GM23248 (cell line): ENCODE data around the gene ANKH. TPM values are rescaled to one million over a fixed set of nuclear protein-coding genes. Genes with fewer than 3 reads are reported as not detected.
A peak's percentile ranks its signal among the peaks of the same experiment; 100 is the strongest.

Source experiments
- DNase-seq: peaks from one replicate; pipeline ENCODE4 v3.0.0-alpha.2; 2015
- H2AFZ ChIP-seq: fragments of 200-600 bp; sonication (generic); 2 replicates; pipeline ENCODE4 v1.6.1; 2016; ENCODE audit warnings: antibody characterized with exemption
- H3F3A ChIP-seq: fragments of 200-600 bp; sonication (generic); 2 replicates; pipeline ENCODE4 v1.6.1; 2016; ENCODE audit warnings: mild to moderate bottlenecking, antibody characterized with exemption, mixed run types; ENCODE audit not compliant: insufficient read depth
- H3K27ac ChIP-seq: fragments of 200-600 bp; sonication (generic); 2 replicates; pipeline ENCODE4 v1.5.1; 2016; ENCODE audit warnings: mild to moderate bottlenecking
- H3K27me3 ChIP-seq: fragments of 200-600 bp; sonication (generic); replicated peaks from 2 replicates; pipeline ENCODE4 v1.6.1; 2016; ENCODE audit warnings: mild to moderate bottlenecking; ENCODE audit not compliant: insufficient read depth
- H3K36me3 ChIP-seq: fragments of 200-600 bp; sonication (generic); 2 replicates; pipeline ENCODE4 v1.6.1; 2016; ENCODE audit warnings: low read depth, mild to moderate bottlenecking
- H3K4me1 ChIP-seq: fragments of 200-600 bp; sonication (generic); 2 replicates; pipeline ENCODE4 v1.6.1; 2016; ENCODE audit warnings: mild to moderate bottlenecking; ENCODE audit not compliant: insufficient read depth
- H3K4me2 ChIP-seq: fragments of 200-600 bp; sonication (generic); one replicate; pipeline ENCODE4 v1.6.1; 2016; ENCODE audit warnings: mild to moderate bottlenecking; ENCODE audit not compliant: unreplicated experiment
- H3K4me3 ChIP-seq: fragments of 200-600 bp; sonication (generic); 2 replicates; pipeline ENCODE4 v1.5.1; 2016; ENCODE audit warnings: mild to moderate bottlenecking
- H3K79me2 ChIP-seq: fragments of 200-600 bp; sonication (generic); 2 replicates; pipeline ENCODE4 v1.6.1; 2016; ENCODE audit warnings: mild to moderate bottlenecking; ENCODE audit not compliant: insufficient read depth
- H3K9ac ChIP-seq: fragments of 200-600 bp; sonication (generic); 2 replicates; pipeline ENCODE4 v1.6.1; 2016; ENCODE audit warnings: mild to moderate bottlenecking
- H3K9me2 ChIP-seq: fragments of 200-600 bp; sonication (generic); 2 replicates; pipeline ENCODE4 v1.6.1; 2016; ENCODE audit warnings: mixed run types, mild to moderate bottlenecking, moderate library complexity; ENCODE audit not compliant: insufficient read depth
- H3K9me3 ChIP-seq: fragments of 200-600 bp; sonication (generic); one replicate; pipeline ENCODE4 v1.6.1; 2017; ENCODE audit warnings: low read depth
- H4K20me1 ChIP-seq: fragments of 200-600 bp; sonication (generic); 2 replicates; pipeline ENCODE4 v1.6.0; 2016; ENCODE audit not compliant: insufficient read depth
- EZH2 ChIP-seq: fragments of 200-600 bp; sonication (generic); IDR thresholded peaks from 2 replicates; pipeline ENCODE4 v1.6.1; 2018; ENCODE audit warnings: antibody characterized with exemption, mild to moderate bottlenecking; ENCODE audit not compliant: insufficient read depth, poor library complexity, severe bottlenecking
- EZH2phosphoT487 ChIP-seq: fragments of 200-600 bp; sonication (generic); IDR thresholded peaks from 2 replicates; pipeline ENCODE4 v1.6.1; 2018; ENCODE audit warnings: antibody characterized with exemption, moderate library complexity, mild to moderate bottlenecking, low read depth; ENCODE audit not compliant: insufficient read depth
- WGBS, 2 experiments: methylation state at CpG; one replicate each; pipeline ENCODE4 v1.1.6; 2015 to 2017; ENCODE audit warnings: low lambda C conversion rate in 2 of 2, low coverage in 1 of 2; ENCODE audit errors: missing lambda C conversion rate in 2 of 2; 5-methylcytosine and 5-hydroxymethylcytosine counted together
- in situ Hi-C: fragments of 300-500 bp; cut with MboI; formaldehyde crosslinking; loops from 2 replicates; pipeline ENCODE4 v1.15.0; 2020
- polyA plus RNA-seq: library from polyadenylated mRNA; unstranded; fragments of >200 nt; fragmentation: Nextera tagmentation; extraction: Ambion mirVana; gene quantifications from 2 replicates; pipeline ENCODE4 v1.2.1, GENCODE V29; 2016
- total RNA-seq: library from RNA; depleted of rRNA; stranded (reverse); fragments of >200 nt; shearing (Covaris generic); gene quantifications from 2 replicates; pipeline ENCODE4 v1.2.3, GENCODE V29; 2014

The ANKH gene
- total and polyA plus RNA-seq, 2 experiments from 2014 or later = 45.9 to 47.6 TPM

GRCh38 chr5:14662721-14663260 is 208.8 kb downstream of the ANKH start:
- TF ChIP-seq EZH2 = no peak
- no peak for TF ChIP-seq EZH2phosphoT487
- peak overlapping the region; percentile 82; the same call in 1 of the 2 replicates for H3K4me3 ChIP-seq

GRCh38 chr5:14660833-14661232 is 210.7 kb downstream of the ANKH start:
- in situ Hi-C loops = no loop called here
- WGBS, 2 experiments = 40 to 45% methylated on average over 2 of the region's 2 CpGs
- Histone ChIP-seq H3K36me3 (no peaks in the 10 kb centered on the region), H3F3A (peaks cover 32% of the 10 kb centered on the region), H3K4me2 (no peak overlapping the region), H3K27ac (peak overlapping the region; percentile 39; the same call in 1 of the 2 replicates), H3K4me3 (no peak overlapping the region), H3K9me3 (no peaks in the 10 kb centered on the region), H2AFZ (no peak overlapping the region), H3K4me1 (peaks cover 27% of the 10 kb centered on the region), H3K79me2 (peaks cover 26% of the 10 kb centered on the region), H4K20me1 (no peaks in the 10 kb centered on the region; the same call in 1 of the 2 replicates), H3K27me3 (no peaks in the 10 kb centered on the region), H3K9me2 (no peaks in the 10 kb centered on the region), H3K9ac (no peak overlapping the region)
- DNase-seq = no peak
- no peak for TF ChIP-seq EZH2
- TF ChIP-seq EZH2phosphoT487 = no peak

More at GRCh38 chr5:14662721-14663260, 208.8 kb downstream of the ANKH start:
- H3K9ac ChIP-seq = no peak overlapping the region
- H3K79me2 ChIP-seq = peaks cover 46% of the 10 kb centered on the region
- H3K27me3 ChIP-seq = no peaks in the 10 kb centered on the region
- H3K27ac ChIP-seq = no peak overlapping the region
- WGBS, 2 experiments = 91 to 92% methylated on average over 7 of the region's 7 CpGs
- no peaks in the 10 kb centered on the region for H3K36me3 ChIP-seq
- H3K4me1 ChIP-seq = peaks cover 40% of the 10 kb centered on the region
- DNase-seq = no peak
- H4K20me1 ChIP-seq = no peaks in the 10 kb centered on the region; the same call in 1 of the 2 replicates
- in situ Hi-C loops = no loop called here
- H3K4me2 ChIP-seq = peak overlapping the region; percentile 88
- no peaks in the 10 kb centered on the region for H3K9me3 ChIP-seq
- peaks cover 32% of the 10 kb centered on the region for H3F3A ChIP-seq
- H2AFZ ChIP-seq = no peak overlapping the region
- H3K9me2 ChIP-seq = no peaks in the 10 kb centered on the region

GRCh38 chr5:14659821-14660607 is 211.6 kb downstream of the ANKH start:
- H3K4me1 ChIP-seq = peaks cover 24% of the 10 kb centered on the region
- no peaks in the 10 kb centered on the region for H3K9me2 ChIP-seq
- no peak overlapping the region for H2AFZ ChIP-seq
- H3K4me2 ChIP-seq = peak overlapping the region; percentile 51
- H3K27ac ChIP-seq = peak overlapping the region; percentile 39
- no peak overlapping the region for H3K9ac ChIP-seq
- peak; percentile 88 for DNase-seq
- in situ Hi-C loops = no loop called here
- no peaks in the 10 kb centered on the region for H4K20me1 ChIP-seq
- no peaks in the 10 kb centered on the region for H3K27me3 ChIP-seq
- TF ChIP-seq EZH2phosphoT487 = no peak
- no peak for TF ChIP-seq EZH2
- WGBS, 2 experiments = 61 to 76% methylated on average over 3 of the region's 3 CpGs
- no peaks in the 10 kb centered on the region for H3K9me3 ChIP-seq
- H3K79me2 ChIP-seq = peaks cover 18% of the 10 kb centered on the region
- H3F3A ChIP-seq = peaks cover 32% of the 10 kb centered on the region
- no peaks in the 10 kb centered on the region for H3K36me3 ChIP-seq
- no peak overlapping the region for H3K4me3 ChIP-seq

GRCh38 chr5:14656898-14657297 is 214.7 kb downstream of the ANKH start:
- no peak for TF ChIP-seq EZH2phosphoT487
- TF ChIP-seq EZH2 = no peak
- no peaks in the 10 kb centered on the region for H3K9me3 ChIP-seq
- no peak overlapping the region for H3K4me3 ChIP-seq
- H3K27ac ChIP-seq = no peak overlapping the region
- H3K79me2 ChIP-seq = no peaks in the 10 kb centered on the region
- no peaks in the 10 kb centered on the region for H3K36me3 ChIP-seq
- DNase-seq = no peak
- H3K9ac ChIP-seq = no peak overlapping the region
- in situ Hi-C loops = no loop called here
- no peak overlapping the region for H3K4me2 ChIP-seq
- H3K4me1 ChIP-seq = peaks cover 15% of the 10 kb centered on the region
- H2AFZ ChIP-seq = no peak overlapping the region
- H4K20me1 ChIP-seq = no peaks in the 10 kb centered on the region
- WGBS, 2 experiments = 46 to 48% methylated on average over 2 of the region's 2 CpGs
- H3F3A ChIP-seq = peaks cover 22% of the 10 kb centered on the region
- H3K9me2 ChIP-seq = no peaks in the 10 kb centered on the region
- no peaks in the 10 kb centered on the region for H3K27me3 ChIP-seq
